GM19397 (cell line): ENCODE results near the gene IGSF9.
"Not testable (repeated sequence)": the region's sequence is repeated elsewhere in the genome, so short reads cannot be mapped to it uniquely, and the experiment has no call there.

Source experiments
- ATAC-seq: cut with Tn5 transposase; IDR thresholded peaks from one replicate; pipeline ENCODE4 v1.9.1; 2021; ENCODE audit warnings: mild to moderate bottlenecking, moderate library complexity; ENCODE audit not compliant: unreplicated experiment

IGSF9 gene

DNA sequence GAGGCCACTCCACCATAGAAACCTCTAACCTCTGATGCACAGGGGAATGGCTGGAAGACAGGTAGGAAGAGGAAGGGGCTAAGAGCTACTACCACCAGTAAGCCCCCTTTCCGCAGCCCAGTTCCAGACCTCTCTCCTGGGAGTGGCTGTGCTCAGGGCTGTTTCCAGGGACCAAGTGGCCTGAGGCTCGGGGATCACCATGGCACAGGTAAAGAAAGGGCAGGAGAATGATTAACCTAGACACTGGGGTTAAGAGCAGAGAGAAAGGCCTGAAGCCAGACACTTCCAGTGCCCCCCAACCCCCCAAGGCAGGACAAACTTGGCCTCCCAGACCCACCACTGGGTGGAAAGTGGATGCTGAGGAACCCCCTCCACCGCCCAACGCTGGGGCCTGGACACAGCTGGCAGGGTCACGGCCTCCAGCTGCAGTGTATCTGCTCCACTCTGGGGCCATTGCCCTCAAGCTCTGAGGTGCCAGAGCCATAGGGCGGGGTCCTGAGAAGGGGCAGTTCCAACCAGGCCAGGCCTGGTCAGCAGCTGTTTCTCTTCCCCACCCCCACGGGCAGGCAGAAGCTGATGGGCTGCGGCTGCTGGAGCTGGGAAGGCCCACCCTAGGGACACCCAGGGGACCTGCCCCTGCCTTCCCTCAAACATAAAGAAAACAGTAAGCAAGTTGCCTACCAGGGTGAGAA lies 22.8 kb downstream of the IGSF9 start:
- peak; percentile 3 for ATAC-seq

DNA sequence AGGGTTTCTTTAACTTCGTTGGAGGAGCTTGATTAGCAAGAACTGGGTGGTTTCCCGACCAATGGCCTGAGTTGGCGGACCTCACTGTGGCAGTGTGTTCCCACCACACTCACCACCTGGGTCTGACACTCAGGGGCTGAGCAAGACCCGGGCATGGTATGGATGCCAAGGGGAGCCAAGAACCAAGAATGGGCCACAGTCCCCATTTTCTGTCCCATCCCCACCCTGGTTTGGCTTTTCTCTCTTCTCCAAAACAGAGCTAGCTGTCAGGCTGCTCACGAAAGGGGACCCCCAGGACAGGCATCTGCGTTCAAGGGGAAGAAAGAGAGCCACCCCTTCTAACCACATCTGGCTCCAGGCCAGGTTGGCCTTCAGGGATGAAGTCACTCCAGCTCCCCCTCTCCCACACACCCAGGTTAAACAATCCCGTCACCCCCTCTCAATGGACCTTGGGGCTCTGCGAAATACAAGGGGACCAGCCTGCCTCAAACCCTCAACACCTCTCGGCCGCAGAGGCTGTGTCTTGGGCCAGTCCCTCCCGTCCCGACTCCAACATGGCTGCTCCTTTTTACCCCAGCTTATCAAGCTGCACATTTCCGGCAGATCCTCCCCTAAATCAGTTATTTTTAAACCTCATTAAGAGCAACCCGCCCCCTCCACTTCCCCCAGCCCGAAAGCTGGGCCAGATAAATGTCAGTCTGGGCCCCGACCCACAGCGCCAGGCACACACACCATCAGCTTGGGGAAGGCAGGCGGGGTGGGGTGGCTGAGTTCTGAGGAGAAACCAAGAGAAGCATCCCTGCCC lies 23.5 kb downstream of the IGSF9 start:
- no peak for ATAC-seq

DNA sequence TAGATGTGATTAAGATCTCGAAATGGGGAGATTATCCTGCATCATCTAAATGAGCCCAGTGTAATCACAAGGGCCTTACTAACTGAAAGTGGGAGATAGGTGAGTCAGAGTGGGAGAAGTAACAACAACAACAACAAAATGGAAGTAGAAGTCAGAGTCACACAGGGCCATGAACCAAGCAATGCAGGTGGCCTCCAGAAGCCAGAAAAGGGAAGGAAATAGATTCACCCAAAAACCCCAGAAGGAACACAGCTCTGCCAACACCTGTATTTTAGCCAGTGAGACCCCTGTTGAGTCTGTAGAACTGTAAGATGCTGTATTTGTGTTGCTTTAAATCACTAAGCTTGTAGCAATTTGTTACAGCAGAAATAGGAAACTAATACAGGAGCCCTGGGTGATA lies 24.2 kb downstream of the IGSF9 start:
- no peak for ATAC-seq

DNA sequence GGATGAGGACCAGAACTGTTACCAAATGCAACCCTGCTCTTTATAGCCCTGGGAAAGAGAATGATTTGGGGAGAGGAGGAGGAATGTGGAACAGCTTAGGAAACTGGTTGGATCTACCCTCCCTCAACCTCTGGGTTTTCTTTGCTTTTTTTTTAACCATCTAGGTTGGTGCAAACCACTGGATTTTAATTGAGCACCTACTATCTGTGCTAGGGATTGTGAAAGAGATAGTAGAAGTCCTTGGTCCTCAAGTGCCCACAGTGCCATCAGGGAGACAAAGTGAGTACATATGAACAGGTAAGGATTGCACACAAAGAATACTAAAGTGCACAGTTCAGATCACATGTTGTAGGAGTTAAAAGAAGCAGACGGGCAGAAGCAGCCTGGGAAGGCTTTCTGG lies 24.8 kb downstream of the IGSF9 start:
- ATAC-seq, result no peak

DNA sequence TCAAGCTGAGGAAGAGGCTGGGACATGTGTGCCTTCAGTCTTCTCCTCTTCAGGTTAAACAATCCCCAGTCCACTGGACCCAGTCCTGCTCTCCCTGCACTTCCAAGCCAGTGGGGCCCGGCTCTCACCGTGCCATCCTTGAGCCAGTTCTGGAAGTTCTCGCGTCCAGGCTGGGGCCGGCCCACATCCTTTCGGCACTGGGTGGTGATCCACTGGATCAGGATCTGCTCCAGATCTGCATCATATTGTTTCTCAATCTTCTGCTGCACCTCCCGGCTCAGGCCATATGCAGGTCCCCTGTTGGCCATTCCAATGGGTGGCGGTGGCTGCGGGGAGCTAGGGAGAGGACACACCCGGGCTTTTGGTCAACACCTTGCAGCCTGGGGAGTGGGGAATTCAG lies 25.2 kb downstream of the IGSF9 start:
- ATAC-seq, result no peak

DNA sequence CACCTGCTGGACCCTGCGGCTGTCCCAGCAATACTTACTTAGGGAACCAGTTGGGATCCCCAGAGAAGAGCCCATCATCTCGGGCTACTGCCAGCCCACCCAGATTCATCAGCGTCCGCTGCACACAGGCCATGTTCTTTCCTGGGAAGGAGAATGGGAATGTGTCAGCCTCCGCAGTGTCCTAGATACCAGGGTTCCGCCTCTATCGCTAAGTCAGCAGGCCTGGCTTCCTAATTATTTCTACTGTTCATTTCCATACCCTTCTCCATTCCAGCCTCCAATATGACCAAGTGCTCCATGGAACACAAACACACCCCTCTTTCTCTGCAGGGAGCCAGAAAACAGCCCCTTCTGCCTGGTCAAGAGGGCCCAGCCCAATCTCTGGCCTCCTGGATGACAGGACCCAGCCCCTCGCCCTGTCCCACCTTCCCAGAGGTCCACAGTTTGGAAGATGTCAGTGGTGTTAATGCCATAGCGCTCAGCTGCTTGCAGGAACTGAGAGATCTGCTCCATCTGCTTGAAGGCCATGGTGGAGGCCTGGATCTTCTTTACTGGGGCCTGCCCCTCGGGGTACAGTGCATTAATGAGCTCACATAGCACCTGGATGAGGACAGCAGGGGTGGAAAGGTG lies 26.1 kb downstream of the IGSF9 start:
- no peak for ATAC-seq

DNA sequence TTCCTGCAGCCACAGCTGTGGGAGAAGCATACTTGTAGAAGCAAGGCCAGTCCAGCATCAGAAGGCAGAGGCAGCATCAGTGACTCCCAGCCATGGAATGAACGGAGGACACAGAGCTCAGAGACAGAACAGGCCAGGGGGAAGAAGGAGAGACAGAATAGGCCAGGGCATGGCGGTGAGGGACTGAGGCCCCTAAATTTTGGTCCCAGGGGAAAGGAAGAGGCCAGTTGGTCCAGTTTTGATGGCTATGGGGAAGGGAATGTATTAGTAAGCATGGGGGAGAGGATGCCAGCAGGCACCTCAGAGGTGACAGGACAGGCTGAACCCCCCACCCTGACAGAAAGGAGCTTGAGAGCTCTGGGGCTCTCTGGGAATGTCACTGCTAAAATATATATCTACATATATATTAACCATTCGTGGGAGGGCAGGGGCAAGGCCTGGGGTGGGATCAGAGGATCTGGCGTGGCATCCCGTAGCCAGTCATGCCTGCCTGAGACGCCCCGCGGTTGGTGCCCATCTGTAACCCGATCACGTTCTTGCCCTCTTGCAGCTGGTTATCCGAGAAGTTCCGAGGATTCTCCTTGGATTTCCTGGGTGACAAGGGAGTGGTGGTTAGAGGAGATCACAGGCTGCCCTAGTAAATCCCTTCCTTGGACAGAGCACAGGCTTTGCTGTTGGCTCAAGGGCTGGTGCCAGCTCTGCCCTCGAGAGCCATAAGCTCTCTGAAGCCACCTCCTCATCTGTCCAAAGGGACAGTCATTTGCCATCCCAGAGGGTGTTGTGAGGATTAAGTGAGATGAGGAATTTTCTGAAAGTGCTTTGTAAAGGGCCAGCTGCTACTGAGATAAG lies 26.8 kb downstream of the IGSF9 start:
- no peak for ATAC-seq

DNA sequence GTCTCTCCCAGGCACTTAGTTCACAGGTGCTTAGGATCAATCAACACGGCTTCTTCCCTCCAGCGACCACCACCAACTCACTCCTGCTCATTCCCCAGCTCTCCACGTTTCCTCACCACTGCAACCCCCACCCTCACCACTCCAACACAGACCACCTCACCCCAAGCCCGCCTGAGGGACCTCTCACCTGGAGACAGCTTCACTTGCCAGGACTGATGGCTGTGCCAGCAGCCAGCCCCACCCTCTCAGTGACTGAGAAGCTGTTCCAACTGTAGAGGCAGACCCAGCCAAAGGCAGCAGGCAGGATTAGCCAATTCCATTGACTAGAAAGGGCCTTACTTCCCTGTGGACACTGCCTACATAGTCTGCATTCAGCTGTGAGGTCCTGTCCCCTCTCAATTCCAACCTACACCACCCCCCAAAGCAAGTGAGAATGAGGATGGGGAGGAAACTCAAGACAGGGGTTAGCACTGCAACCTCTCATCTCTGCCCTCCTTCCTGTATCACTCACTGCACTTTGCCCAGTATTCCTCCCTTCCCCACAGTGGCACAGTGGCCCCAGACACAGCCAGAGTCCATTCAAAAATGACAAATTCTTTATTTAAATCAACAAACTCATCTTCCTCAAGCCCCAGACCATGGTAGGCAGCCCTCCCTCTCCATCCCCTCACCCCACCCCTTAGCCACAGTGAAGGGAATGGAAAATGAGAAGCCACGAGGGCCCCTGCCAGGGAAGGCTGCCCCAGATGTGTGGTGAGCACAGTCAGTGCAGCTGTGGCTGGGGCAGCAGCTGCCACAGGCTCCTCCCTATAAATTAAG lies 27.7 kb downstream of the IGSF9 start:
- no peak for ATAC-seq

DNA sequence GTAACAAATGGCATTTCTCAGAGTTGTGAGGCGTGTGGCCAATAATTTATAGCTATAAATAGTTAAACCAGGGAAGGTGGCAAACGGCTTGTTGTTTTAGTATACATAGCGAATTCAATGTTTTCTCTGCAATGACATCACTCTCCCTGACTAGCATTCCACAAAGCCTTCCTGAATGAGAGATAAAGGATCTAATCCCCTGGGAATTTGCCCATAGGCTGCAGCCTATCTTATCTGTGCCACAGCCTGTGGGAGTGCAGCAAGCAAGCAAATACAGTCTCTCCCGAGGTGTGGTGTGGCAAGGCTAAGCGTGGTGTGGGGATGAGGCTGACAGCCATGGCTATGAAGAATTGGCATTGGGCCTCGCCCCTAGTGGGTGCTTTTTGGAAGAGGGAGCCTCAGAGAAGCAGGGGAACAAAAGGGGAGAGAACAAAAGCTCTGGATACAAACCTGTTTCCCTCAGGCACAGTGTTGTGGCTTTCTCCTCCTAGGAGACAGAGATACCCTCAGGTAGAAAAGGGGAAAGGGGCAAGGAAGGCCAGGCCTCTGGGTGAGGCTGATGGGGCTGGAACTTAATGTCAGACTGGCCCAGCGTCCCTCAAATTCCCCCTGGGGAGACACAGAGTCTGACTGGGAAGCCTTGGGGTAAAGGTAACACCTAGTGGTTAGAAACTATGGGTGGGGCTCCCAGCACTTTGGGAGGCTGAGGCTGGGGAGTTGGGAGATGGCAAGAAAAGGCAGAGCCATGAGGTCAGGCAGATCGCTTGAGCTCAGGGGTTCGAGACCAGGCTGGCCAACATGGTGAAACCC lies 29.0 kb downstream of the IGSF9 start:
- ATAC-seq, result no peak

DNA sequence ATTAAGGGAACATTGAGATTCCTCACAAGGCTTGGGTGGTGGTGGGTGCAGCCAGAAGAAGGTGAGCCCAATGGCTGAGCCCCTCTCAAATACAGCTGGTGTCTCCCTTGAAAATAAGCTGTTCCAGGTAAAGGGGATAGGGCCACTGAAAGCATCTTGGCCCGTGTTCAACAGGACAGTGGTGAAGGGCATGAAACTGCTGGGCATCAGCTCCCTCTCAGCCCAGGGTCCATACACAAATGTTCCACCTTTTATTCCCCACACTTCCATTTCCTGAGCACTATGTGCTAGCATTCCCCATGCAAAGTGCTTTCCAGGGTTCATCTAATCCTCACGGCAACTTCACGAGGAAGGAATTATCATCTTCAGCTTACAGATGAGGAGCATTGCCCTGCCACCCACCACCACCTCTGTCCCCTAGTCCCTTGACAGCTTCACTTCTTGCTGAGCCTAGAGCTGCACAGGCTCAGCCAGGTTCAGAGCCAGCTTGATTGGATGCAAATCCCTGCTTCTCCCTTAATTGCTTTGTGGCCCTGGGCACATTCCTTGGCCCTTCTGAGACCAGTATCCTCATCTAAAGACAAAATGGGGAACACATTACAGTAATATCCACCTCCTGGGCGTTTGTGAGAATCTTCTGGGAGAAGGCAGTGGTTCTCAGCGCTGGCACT lies 29.7 kb downstream of the IGSF9 start:
- no peak for ATAC-seq

DNA sequence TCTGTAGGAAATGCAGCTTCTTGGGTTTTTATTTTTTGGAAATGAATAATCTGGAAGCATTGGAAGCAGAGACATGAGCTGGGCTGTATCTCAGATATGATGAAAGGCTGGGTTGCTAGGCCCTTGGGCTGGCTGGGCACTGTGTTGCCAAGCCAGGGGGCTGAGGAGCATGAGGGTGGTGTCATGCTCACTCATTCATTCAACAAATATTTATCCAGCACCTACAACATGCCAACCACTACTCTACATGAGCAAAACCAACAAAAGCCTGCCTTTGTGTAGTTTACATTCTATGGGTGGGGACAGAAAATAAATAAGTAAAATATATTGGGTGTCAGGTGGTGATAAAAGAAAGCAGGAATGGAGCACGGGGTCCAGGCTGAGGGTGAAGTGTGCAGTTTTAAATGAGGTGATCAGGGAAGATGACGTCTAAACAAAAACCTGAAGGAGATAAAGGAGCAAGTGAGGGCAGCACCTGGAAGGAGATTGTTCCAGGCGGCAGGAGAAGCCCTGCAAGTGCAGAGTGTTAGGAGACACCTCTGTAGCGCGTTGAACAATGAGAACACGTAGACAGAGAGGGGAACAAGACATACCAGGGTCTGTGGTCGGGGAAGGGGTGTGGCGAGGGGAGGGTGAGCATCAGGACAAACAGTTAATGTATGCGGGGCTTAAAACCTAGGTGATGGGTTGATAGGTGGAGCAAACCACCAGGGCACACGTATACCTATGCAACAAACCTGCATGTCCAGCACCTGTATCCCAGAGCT lies 31.0 kb downstream of the IGSF9 start:
- no peak for ATAC-seq

DNA sequence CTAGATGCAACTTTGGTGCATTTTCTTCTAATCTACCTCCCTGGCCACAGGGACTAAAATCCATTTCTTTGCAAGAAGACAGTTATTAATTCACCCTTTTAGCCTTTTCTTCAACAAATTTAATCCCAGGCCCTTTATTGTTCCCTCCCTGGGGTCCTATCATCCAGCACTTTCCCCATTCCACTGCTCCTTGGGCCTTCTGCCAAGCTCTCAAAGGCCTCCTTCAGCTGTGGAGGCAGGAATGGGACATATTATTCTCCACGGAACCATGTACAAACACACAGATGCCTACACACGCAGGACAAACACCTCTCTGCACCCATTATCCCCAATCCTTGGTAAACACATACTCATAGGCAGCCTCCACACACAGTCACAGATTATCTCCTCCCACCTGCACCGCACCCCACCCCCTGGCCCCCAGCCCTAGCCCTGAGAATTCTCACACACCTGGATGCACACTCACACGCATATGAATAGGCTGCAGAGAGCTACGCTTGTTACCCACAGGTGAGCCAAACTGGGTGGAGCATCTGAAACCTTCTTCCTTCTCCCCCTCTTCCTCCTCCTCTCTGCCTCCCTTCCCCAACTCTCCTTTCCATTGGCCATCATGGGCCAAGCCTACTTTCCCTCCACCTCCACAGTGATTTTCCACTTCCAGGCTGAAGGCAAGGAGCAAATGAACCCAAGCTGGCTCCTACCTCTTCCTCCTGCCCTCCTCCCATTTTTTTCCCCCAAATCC lies 31.8 kb downstream of the IGSF9 start:
- ATAC-seq, result no peak

DNA sequence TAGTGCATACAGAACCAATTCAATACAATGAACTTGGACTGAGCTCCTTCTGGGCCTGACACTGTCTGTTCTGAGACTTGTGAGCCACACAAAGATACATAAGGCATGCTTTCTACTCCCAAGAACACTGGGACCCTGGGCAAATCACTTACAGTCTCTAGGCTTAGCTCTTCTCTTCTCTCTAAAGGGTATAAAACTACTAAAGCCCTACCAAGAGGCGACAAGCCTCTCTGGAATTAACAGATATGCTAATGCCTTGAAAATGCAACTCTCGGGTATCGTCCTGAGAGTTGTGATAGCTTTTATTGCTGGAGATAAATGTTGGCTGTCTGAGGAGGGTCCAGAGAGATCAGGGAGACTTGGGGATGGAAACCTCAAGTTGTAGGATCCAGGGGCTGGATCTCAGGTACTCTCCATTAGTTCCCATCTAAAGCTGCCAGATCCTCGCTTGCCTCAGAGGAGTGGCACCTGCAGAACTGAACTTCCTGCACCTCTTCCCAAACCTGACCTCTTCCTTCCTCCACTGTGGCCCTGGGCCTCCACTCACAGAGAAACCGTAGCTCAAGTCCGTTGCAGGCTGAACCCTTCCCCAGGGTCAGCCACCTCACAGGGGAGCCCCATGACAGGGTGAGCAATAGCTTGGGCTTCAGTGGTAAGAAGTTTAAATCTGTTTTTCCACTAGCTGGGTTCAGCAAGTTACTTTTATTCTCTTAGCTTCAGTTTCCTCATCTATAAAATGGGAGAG lies 33.9 kb downstream of the IGSF9 start:
- no peak for ATAC-seq

DNA sequence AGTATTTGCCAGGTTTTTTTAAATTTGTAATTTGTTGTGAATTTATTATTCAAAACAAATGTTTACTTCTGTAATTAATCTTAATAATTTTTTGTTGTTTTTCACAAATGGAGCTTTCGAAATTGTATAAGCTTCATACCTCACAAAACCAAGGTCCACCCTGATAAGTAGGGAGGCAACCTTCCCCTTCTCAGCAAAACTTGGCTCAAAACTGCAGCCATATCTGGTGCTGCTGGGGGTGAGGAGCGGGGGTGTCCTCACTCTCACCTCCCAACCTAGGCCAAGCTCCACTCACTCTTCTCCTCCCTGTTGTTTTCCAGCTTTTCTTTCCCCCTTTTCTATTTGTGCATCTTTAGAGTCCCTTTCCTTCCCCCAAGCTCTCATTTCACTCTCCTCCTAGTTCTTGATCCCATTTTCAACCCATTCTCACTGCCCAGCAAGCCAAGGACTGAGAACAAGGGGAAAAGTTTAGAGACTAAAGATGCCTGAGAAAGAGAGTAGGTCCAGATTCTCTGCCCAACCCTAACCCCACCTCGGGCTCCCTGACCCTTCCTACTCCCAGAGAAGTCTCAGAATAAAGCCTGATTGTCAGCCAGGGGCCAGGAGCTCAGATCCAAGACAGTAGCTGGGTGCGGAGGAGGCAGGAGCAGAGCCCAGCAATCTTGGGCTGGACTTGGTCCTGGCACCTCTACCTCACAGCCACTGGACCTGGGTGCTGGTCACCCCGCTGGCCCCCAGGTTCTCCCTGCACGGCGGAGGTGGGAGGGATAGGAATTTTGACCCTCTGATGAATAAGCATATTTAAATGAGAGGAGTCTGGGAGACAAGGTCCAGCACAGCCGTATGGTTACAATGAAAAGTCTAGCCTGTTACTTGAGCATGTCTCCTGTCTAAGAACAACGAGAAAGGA lies 37.1 kb downstream of the IGSF9 start:
- ATAC-seq, result no peak

DNA sequence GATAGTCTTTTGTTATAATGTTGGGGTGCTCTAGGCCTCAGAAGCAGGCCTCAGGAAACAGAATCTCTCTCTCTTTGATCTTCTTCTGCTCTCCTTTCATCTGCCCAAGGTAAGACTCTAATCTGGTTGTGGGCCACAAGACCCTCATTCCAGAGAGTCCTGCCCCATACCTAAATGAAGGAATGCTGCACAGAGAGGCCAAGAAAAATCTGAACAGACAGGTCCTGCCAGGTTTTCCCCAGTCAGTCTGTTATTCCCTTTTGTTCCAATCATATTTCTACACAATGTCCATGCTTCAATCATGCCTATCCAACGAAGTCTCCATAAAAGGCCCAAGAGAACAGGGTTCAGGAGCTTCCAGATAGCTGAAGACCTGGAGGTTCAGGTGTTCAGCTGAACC lies 38.5 kb downstream of the IGSF9 start:
- no peak for ATAC-seq

DNA sequence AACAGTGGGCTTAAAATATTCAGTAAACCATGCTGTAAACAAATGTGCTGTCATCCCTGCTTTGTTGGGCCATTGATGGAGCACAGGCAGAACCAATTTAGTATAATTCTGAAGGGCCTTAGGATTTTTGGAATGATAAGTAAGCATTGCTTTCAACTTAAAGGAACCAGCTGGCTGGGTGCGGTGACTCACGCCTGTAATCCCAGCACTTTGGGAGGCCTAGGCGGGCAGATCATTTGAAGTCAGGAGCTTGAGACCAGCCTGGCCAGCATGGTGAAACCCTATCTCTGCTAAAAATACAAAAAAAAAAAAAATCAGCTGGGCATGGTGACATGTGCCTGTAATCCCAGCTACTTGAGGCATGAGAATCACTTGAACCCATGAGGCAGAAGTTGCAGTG lies 41.4 kb downstream of the IGSF9 start:
- not testable (repeated sequence) for ATAC-seq
